PC-3 (cell line): Measurements from ENCODE around the gene MACROD1. TPM values are rescaled to one million over a fixed set of nuclear protein-coding genes. Genes with fewer than 3 reads are reported as not detected.
"Not testable (repeated sequence)": the region's sequence is repeated elsewhere in the genome, so short reads cannot be mapped to it uniquely, and the experiment has no call there.

Experiments used
- ATAC-seq: fragments of 200-7000 bp; cut with Tn5 transposase; 2 replicates; pipeline ENCODE4 v1.9.1; 2020; ENCODE audit warnings: mild to moderate bottlenecking, moderate library complexity
- BruUV-seq: library from RNA; stranded (reverse); fragments of 400-500 nt; replicated peaks from 2 replicates; lab custom pipeline; 2021; lab: Mats Ljungman, UMichigan
- CTCF ChIA-PET: fragments of 300-600 bp; sonication (Branson Sonifier 250); formaldehyde crosslinking; loops from one replicate; lab custom pipeline; 2022; ENCODE audit warnings: antibody characterized with exemption; lab: Charles Lee
- POLR2A ChIA-PET: fragments of 300-600 bp; sonication (Branson Sonifier 250); formaldehyde crosslinking; loops from one replicate; lab custom pipeline; 2022; ENCODE audit warnings: antibody characterized with exemption; ENCODE audit not compliant: unreplicated experiment; lab: Charles Lee
- DNase-seq: peaks from one replicate; pipeline ENCODE4 v3.0.0-alpha.2; 2015
- H2AFZ ChIP-seq: fragments of 300-600 bp; sonication (generic); 2 replicates; pipeline ENCODE4 v1.6.0; 2016; ENCODE audit warnings: antibody characterized with exemption, low read length
- H3F3A ChIP-seq: fragments of 300-600 bp; sonication (generic); one replicate; pipeline ENCODE4 v1.6.0; 2017; ENCODE audit warnings: antibody characterized with exemption, low read length, control low read depth, mild to moderate bottlenecking; ENCODE audit not compliant: unreplicated experiment
- H3K27ac ChIP-seq: fragments of 300-600 bp; sonication (generic); 2 replicates; pipeline ENCODE4 v1.5.1; 2016; ENCODE audit warnings: mild to moderate bottlenecking, low read length
- H3K27me3 ChIP-seq: fragments of 300-600 bp; sonication (generic); 2 replicates; pipeline ENCODE4 v1.6.1; 2016; ENCODE audit warnings: low read length, mixed read lengths
- H3K36me3 ChIP-seq: fragments of 300-600 bp; sonication (generic); 2 replicates; pipeline ENCODE4 v1.6.1; 2016; ENCODE audit warnings: low read depth, mixed run types, low read length, mixed read lengths
- H3K4me1 ChIP-seq: fragments of 300-600 bp; sonication (generic); 2 replicates; pipeline ENCODE4 v1.5.1; 2016; ENCODE audit warnings: low read length; ENCODE audit not compliant: insufficient read depth
- H3K4me2 ChIP-seq: fragments of 300-600 bp; sonication (generic); 2 replicates; pipeline ENCODE4 v1.6.0; 2016; ENCODE audit warnings: low read length
- H3K4me3 ChIP-seq: fragments of 300-600 bp; sonication (generic); 2 replicates; pipeline ENCODE4 v1.5.1; 2016; ENCODE audit warnings: mild to moderate bottlenecking, low read length, mixed read lengths
- H3K79me2 ChIP-seq: fragments of 300-600 bp; sonication (generic); 2 replicates; pipeline ENCODE4 v1.6.1; 2017; ENCODE audit warnings: low read length, mixed read lengths
- H3K9ac ChIP-seq: fragments of 300-600 bp; sonication (generic); 2 replicates; pipeline ENCODE4 v1.6.0; 2016; ENCODE audit warnings: mild to moderate bottlenecking, low read length
- H3K9me2 ChIP-seq: fragments of 300-600 bp; sonication (generic); replicated peaks from 2 replicates; pipeline ENCODE4 v1.6.1; 2016; ENCODE audit warnings: mixed run types, low read length, mixed read lengths
- H3K9me3 ChIP-seq: fragments of 300-600 bp; sonication (generic); 2 replicates; pipeline ENCODE4 v1.6.1; 2016; ENCODE audit warnings: low read length, mixed read lengths
- H4K20me1 ChIP-seq: fragments of 300-600 bp; sonication (generic); 2 replicates; pipeline ENCODE4 v1.6.1; 2016; ENCODE audit warnings: low read length, mixed read lengths
- CTCF ChIP-seq: fragments of 300-600 bp; sonication (generic); conservative IDR thresholded peaks from 2 replicates; pipeline ENCODE4 v1.5.1; 2017; ENCODE audit warnings: antibody characterized with exemption, low read depth, mild to moderate bottlenecking, low read length
- EZH2 ChIP-seq: fragments of 300-600 bp; sonication (generic); IDR thresholded peaks from one replicate; pipeline ENCODE4 v1.6.1; 2017; ENCODE audit warnings: antibody characterized with exemption, mild to moderate bottlenecking, low read length; ENCODE audit not compliant: unreplicated experiment
- EZH2phosphoT487 ChIP-seq: fragments of 300-600 bp; sonication (generic); IDR thresholded peaks from 2 replicates; pipeline ENCODE4 v1.6.1; 2018; ENCODE audit warnings: mild to moderate bottlenecking, antibody characterized with exemption, low read length, borderline replicate concordance
- intact Hi-C: fragments of 100-400 bp; cut with micrococcal nuclease; formaldehyde crosslinking; loops from 2 replicates; pipeline ENCODE4 v1.9.0; 2023
- total RNA-seq: library from RNA; depleted of rRNA; stranded (reverse); fragments of >200 nt; gene quantifications from 2 replicates; pipeline ENCODE4 v1.2.3, GENCODE V29; 2014

Gene MACROD1
- total RNA-seq, 1 experiment from 2014 or later, result 71.4 TPM

- no TSS peak for BruUV-seq
- ATAC-seq, result no peak
- H3K4me3 ChIP-seq, result no peak overlapping the region
- H4K20me1 ChIP-seq, result peaks cover 2% of the 10 kb centered on the region
- no peaks in the 10 kb centered on the region for H3K27me3 ChIP-seq
- no peak overlapping the region for H2AFZ ChIP-seq
- H3K4me2 ChIP-seq, result no peak overlapping the region
- TF ChIP-seq EZH2phosphoT487 (no peak), EZH2 (no peak), CTCF (no peak)
- intact Hi-C loops, result no loop called here
- ChIA-PET POLR2A (no interaction called here), CTCF (no interaction called here)
- H3K4me1 ChIP-seq, result peaks cover 1% of the 10 kb centered on the region
- DNase-seq, result no peak
- H3K27ac ChIP-seq, result no peak overlapping the region
- H3F3A ChIP-seq, result no peaks in the 10 kb centered on the region
- H3K9me3 ChIP-seq, result no peaks in the 10 kb centered on the region
- H3K36me3 ChIP-seq, result no peaks in the 10 kb centered on the region
- no peak overlapping the region for H3K9ac ChIP-seq
- H3K9me2 ChIP-seq, result no peaks in the 10 kb centered on the region
- peaks cover 15% of the 10 kb centered on the region for H3K79me2 ChIP-seq
These were observed 195.0 kb downstream of the MACROD1 start for GRCh38 chr11:63970902-63971301.

DNA sequence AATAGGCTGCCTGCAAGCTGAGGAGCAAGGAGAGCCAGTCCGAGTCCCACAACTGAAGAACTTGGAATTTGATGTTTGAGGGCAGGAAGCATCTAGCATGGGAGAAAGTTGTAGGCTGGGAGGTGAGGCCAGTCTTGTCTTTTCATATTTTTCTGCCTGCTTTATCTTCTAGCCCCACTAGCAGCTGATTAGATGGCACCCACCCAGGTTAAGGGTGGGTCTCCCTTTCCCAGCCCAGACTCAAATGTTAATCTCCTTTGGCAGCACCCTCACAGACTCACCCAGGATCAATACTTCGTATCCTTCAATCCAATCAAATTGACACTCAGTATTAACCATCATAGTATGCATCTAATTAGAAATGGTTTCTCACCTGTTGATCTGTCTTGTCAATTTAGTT lies 196.5 kb downstream of the MACROD1 start:
- Histone ChIP-seq H3K9me3 (no peaks in the 10 kb centered on the region), H3K36me3 (no peaks in the 10 kb centered on the region), H3K27me3 (no peaks in the 10 kb centered on the region), H3K9me2 (no peaks in the 10 kb centered on the region), H3K79me2 (peaks cover under 1% of the 10 kb centered on the region), H3K4me3 (no peak overlapping the region), H3K27ac (no peak overlapping the region), H2AFZ (no peak overlapping the region), H3K9ac (no peak overlapping the region), H3K4me1 (no peaks in the 10 kb centered on the region), H3F3A (no peaks in the 10 kb centered on the region), H4K20me1 (no peaks in the 10 kb centered on the region), H3K4me2 (no peak overlapping the region)
- DNase-seq (no peak), ATAC-seq (no peak)
- TF ChIP-seq EZH2phosphoT487 (no peak), EZH2 (no peak), CTCF (no peak)
- BruUV-seq, result no TSS peak
- intact Hi-C loops, result no loop called here
- ChIA-PET POLR2A (no interaction called here), CTCF (no interaction called here)

GRCh38 chr11:63966444-63966843 lies 199.5 kb downstream of the MACROD1 start:
- H3K27me3 ChIP-seq, result no peaks in the 10 kb centered on the region
- no peak overlapping the region for H3K9ac ChIP-seq
- H2AFZ ChIP-seq, result no peak overlapping the region
- H3K4me1 ChIP-seq, result no peaks in the 10 kb centered on the region
- no peak overlapping the region for H3K27ac ChIP-seq
- H3K36me3 ChIP-seq, result no peaks in the 10 kb centered on the region
- no peak overlapping the region for H3K4me3 ChIP-seq
- ATAC-seq, result no peak
- no peak for DNase-seq
- intact Hi-C loops, result no loop called here
- H3K9me2 ChIP-seq, result no peaks in the 10 kb centered on the region
- CTCF ChIA-PET, result interaction anchor here (1.4 kb wide), 1 partner anchor 20 kb away, joined by 3 read pairs; no protein-coding TSS in a partner anchor
- POLR2A ChIA-PET, result no interaction called here
- H4K20me1 ChIP-seq, result no peaks in the 10 kb centered on the region
- H3K9me3 ChIP-seq, result no peaks in the 10 kb centered on the region
- H3K4me2 ChIP-seq, result no peak overlapping the region
- no TSS peak for BruUV-seq
- no peaks in the 10 kb centered on the region for H3F3A ChIP-seq
- H3K79me2 ChIP-seq, result no peaks in the 10 kb centered on the region
- TF ChIP-seq EZH2 (no peak), CTCF (no peak), EZH2phosphoT487 (no peak)

- BruUV-seq, H4K20me1 ChIP-seq, H3K4me2 ChIP-seq, intact Hi-C loops, H3K79me2 ChIP-seq, H3K9me3 ChIP-seq, POLR2A ChIA-PET, H3K4me1 ChIP-seq, H3K27me3 ChIP-seq, H3K36me3 ChIP-seq, H3K4me3 ChIP-seq, ATAC-seq, H3F3A ChIP-seq, H3K9ac ChIP-seq, CTCF ChIA-PET, H3K9me2 ChIP-seq, DNase-seq, H3K27ac ChIP-seq, H2AFZ ChIP-seq: not testable (repeated sequence)
These were observed 202.0 kb downstream of the MACROD1 start for GRCh38 chr11:63963895-63964294.
